KMS-11 (cell line): ENCODE data around the gene SND1.

Experiments
- H2AFZ ChIP-seq: fragments of 200-600 bp; sonication (generic); 2 replicates; pipeline ENCODE4 v1.6.1; 2016; ENCODE audit warnings: antibody characterized with exemption, mixed run types, low read depth
- H3K27ac ChIP-seq: fragments of 200-600 bp; sonication (generic); 2 replicates; pipeline ENCODE4 v1.6.1; 2016; ENCODE audit warnings: mild to moderate bottlenecking, mixed run types
- H3K27me3 ChIP-seq: fragments of 200-600 bp; sonication (generic); 2 replicates; pipeline ENCODE4 v1.6.1; 2017; ENCODE audit warnings: mild to moderate bottlenecking, low read depth, mixed run types, moderate library complexity; ENCODE audit not compliant: insufficient read depth
- H3K36me3 ChIP-seq: fragments of 200-600 bp; sonication (generic); 2 replicates; pipeline ENCODE4 v1.6.1; 2017; ENCODE audit warnings: mild to moderate bottlenecking, mixed run types; ENCODE audit not compliant: insufficient read depth
- H3K4me1 ChIP-seq: fragments of 200-600 bp; sonication (generic); 2 replicates; pipeline ENCODE4 v1.6.1; 2016; ENCODE audit warnings: mild to moderate bottlenecking, low read depth, mixed run types; ENCODE audit not compliant: poor library complexity, severe bottlenecking
- H3K4me2 ChIP-seq: fragments of 200-600 bp; sonication (generic); 2 replicates; pipeline ENCODE4 v1.7.0; 2016; ENCODE audit warnings: mild to moderate bottlenecking, mixed run types
- H3K4me3 ChIP-seq: fragments of 200-600 bp; sonication (generic); IDR thresholded peaks from 2 replicates; pipeline ENCODE4 v1.6.1; 2017; ENCODE audit warnings: low read depth, low read length, mixed read lengths; ENCODE audit not compliant: insufficient read depth
- H3K79me2 ChIP-seq: fragments of 200-600 bp; sonication (generic); 2 replicates; pipeline ENCODE4 v1.6.1; 2016; ENCODE audit warnings: low read depth, mixed run types; ENCODE audit not compliant: insufficient read depth
- H3K9ac ChIP-seq: fragments of 200-600 bp; sonication (generic); 2 replicates; pipeline ENCODE4 v1.6.1; 2016; ENCODE audit warnings: mild to moderate bottlenecking, mixed run types
- H4K20me1 ChIP-seq: fragments of 200-600 bp; sonication (generic); 2 replicates; pipeline ENCODE4 v1.6.1; 2016; ENCODE audit warnings: mild to moderate bottlenecking, mixed run types; ENCODE audit not compliant: insufficient read depth
- CTCF ChIP-seq: fragments of 200-600 bp; sonication (generic); conservative IDR thresholded peaks from 2 replicates; pipeline ENCODE4 v1.6.1; 2017; ENCODE audit warnings: low read depth, mild to moderate bottlenecking, antibody characterized with exemption, low read length, moderate library complexity, mixed read lengths

Gene SND1

GRCh38 chr7:127715901-127716300 is 63.9 kb downstream of the SND1 start:
- Histone ChIP-seq H4K20me1 (0 out of 2 replicates have a peak, but pooled peaks cover 3% of the 10 kb centered on the region), H3K4me2 (no peak overlapping the region), H3K79me2 (peaks cover 57% of the 10 kb centered on the region; the same call in 1 of the 2 replicates), H3K4me3 (no peak overlapping the region), H3K27me3 (no peaks in the 10 kb centered on the region), H3K36me3 (peaks cover 19% of the 10 kb centered on the region; the same call in 1 of the 2 replicates), H3K4me1 (peaks cover 4% of the 10 kb centered on the region), H2AFZ (no peak overlapping the region), H3K27ac (no peak overlapping the region), H3K9ac (no peak overlapping the region)
- TF ChIP-seq CTCF = no peak

- Histone ChIP-seq H2AFZ (no peak overlapping the region), H3K4me1 (peaks cover 4% of the 10 kb centered on the region), H3K27me3 (no peaks in the 10 kb centered on the region), H4K20me1 (no peaks in the 10 kb centered on the region), H3K4me2 (no peak overlapping the region), H3K79me2 (peaks cover 50% of the 10 kb centered on the region; the same call in 1 of the 2 replicates), H3K27ac (no peak overlapping the region), H3K4me3 (no peak overlapping the region), H3K36me3 (peaks cover 4% of the 10 kb centered on the region; the same call in 1 of the 2 replicates), H3K9ac (no peak overlapping the region)
- TF ChIP-seq CTCF = no peak
These were observed 65.7 kb downstream of the SND1 start for GRCh38 chr7:127717502-127718339.

- Histone ChIP-seq H3K27me3 (no peaks in the 10 kb centered on the region), H3K9ac (no peak overlapping the region), H3K79me2 (peaks cover 49% of the 10 kb centered on the region; the same call in 1 of the 2 replicates), H2AFZ (no peak overlapping the region), H3K36me3 (peaks cover 6% of the 10 kb centered on the region; the same call in 1 of the 2 replicates), H3K4me2 (no peak overlapping the region), H3K4me1 (peaks cover 4% of the 10 kb centered on the region), H3K27ac (no peak overlapping the region), H4K20me1 (no peaks in the 10 kb centered on the region), H3K4me3 (no peak overlapping the region)
- no peak for TF ChIP-seq CTCF
These were observed 66.3 kb downstream of the SND1 start for GRCh38 chr7:127718340-127718679.

- Histone ChIP-seq H3K27ac (no peak overlapping the region), H3K4me1 (no peaks in the 10 kb centered on the region), H3K4me2 (no peak overlapping the region), H3K27me3 (no peaks in the 10 kb centered on the region), H3K36me3 (peaks cover 16% of the 10 kb centered on the region; the same call in 1 of the 2 replicates), H3K4me3 (no peak overlapping the region), H4K20me1 (peaks cover 3% of the 10 kb centered on the region), H3K9ac (no peak overlapping the region), H2AFZ (no peak overlapping the region), H3K79me2 (peaks cover 14% of the 10 kb centered on the region; the same call in 1 of the 2 replicates)
- TF ChIP-seq CTCF = no peak
These were observed 74.5 kb downstream of the SND1 start for GRCh38 chr7:127726476-127726875.
